GM08714 (cell line): ENCODE data around the gene SLC22A23.

ENCODE experiments used
- H3K4me3 ChIP-seq: fragments of 200-500 bp; sonication (Bioruptor generic); 2 replicates; pipeline ENCODE4 v1.5.1; 2014; ENCODE audit warnings: mild to moderate bottlenecking, low read length, inconsistent platforms
- ZNF274 ChIP-seq: IDR thresholded peaks from 2 replicates; pipeline ENCODE4 v1.6.1; 2012; ENCODE audit warnings: mild to moderate bottlenecking, low read depth, low read length

Gene SLC22A23

DNA sequence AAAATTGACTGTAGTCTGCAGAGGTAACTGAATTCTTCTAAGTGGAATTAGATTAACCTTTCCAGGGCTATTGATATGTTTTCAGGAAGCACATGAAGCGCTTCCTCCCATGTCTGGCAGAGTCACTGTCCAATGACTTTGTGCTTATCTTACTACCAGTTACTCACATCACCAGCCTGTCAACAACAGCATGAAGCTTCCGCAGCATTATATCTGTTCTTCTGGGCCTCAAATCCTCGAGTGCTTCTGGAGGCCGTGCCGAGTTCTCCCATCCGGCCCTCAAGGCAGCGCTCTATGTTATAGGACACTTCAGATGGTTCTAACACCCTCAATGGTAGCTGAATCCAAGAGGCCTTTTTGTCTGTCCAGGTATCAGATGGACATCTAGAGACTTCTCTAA lies 164.9 kb downstream of the SLC22A23 start:
- no peak for TF ChIP-seq ZNF274
- H3K4me3 ChIP-seq, result no peak overlapping the region

DNA sequence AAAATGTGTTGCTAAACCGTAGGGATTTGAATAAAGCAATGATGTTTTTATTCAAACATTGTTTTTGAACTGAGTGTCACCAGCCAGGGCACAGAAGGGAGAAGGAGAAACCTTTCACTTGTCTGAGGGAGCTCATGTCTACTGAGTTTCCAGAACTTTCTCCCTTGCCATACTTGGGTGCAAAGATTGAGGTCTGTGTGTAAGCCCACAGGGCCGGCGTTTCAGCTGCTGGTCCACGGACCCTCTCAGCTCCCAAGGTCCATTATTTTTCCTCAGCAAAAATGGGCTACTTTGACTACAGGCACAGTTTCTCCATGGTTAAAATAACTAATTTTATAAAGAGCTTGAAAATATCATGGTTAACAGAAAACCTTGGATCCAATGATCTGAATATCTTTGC lies 165.5 kb downstream of the SLC22A23 start:
- no peak for TF ChIP-seq ZNF274

GRCh38 chr6:3290931-3291211 lies 166.0 kb downstream of the SLC22A23 start:
- no peak for TF ChIP-seq ZNF274
- H3K4me3 ChIP-seq, result no peak overlapping the region

More for the DNA sequence above, 165.5 kb downstream of the SLC22A23 start:
- no peak overlapping the region for H3K4me3 ChIP-seq

- TF ChIP-seq ZNF274, result no peak
- no peak overlapping the region for H3K4me3 ChIP-seq
Measured at GRCh38 chr6:3290149-3290930, 166.5 kb downstream of the SLC22A23 start.

DNA sequence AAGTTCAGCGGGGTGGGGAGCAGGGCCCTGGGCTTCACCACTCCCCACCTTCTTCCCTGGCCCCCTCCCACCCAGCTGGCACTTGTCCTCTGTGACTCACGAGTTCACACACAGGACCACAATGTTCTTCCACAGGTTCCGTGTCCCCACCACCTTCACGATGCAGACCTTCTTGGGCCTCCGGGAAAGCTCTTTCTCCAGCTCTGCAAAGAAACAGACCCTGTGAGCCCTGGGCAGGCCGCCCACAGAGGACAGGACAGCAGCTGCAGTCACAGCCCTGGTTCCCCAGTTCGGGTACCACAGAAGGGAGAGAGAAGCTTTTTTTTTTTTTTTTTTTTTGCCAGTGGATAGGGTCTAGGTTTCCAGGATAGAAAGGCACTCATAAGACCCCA lies 167.2 kb downstream of the SLC22A23 start:
- H3K4me3 ChIP-seq, result no peak overlapping the region
- no peak for TF ChIP-seq ZNF274

- TF ChIP-seq ZNF274, result no peak
- no peak overlapping the region for H3K4me3 ChIP-seq
Measured at GRCh38 chr6:3288711-3289663, 167.9 kb downstream of the SLC22A23 start.

GRCh38 chr6:3287976-3288707 lies 168.7 kb downstream of the SLC22A23 start:
- no peak for TF ChIP-seq ZNF274
- H3K4me3 ChIP-seq, result no peak overlapping the region

DNA sequence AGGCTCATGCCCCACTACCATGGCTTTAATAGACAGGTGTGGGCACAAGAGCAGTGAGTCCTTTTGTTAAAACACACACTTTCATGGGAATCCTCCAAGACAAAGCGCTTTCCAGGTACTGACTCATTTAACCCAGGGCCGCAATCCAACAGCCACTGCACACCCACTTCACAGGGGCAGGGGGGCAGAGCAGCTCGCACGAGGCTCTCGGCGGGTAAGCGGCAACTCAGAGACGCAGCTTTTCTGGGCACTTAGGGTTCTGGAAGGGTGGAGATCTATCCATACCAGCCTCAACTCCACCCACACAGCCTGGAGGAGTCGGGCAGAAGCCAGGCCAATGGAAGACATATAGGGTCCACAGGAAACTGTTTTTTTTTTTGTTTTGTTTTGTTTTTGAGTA lies 169.5 kb downstream of the SLC22A23 start:
- TF ChIP-seq ZNF274, result no peak
- H3K4me3 ChIP-seq, result no peak overlapping the region

DNA sequence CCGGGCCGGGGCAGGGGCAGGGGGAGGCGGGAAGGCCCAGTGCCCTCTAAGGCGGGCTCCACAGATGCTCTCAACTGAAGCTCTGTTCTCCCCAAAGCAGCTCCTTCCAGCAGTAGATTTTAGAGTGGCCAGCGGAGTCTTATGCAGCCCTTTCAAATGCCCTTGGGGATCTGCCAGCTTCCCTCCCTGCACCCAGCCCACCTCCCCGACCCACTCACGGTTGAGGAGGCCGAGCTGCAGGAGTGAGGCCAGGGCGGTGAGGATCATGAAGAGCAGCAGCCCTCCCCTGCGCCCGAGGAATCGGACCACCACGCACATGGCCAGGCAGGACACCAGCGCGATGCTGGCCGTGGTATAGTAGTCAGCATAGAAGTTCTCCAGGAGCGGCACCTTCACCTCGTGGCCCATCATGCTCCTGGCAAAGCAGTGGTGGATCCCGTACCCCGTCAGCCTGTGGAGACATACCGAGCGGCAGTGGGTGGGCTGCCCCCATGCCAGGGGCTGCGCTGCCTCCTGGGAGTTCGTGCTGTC lies 170.1 kb downstream of the SLC22A23 start:
- no peak overlapping the region for H3K4me3 ChIP-seq
- no peak for TF ChIP-seq ZNF274

DNA sequence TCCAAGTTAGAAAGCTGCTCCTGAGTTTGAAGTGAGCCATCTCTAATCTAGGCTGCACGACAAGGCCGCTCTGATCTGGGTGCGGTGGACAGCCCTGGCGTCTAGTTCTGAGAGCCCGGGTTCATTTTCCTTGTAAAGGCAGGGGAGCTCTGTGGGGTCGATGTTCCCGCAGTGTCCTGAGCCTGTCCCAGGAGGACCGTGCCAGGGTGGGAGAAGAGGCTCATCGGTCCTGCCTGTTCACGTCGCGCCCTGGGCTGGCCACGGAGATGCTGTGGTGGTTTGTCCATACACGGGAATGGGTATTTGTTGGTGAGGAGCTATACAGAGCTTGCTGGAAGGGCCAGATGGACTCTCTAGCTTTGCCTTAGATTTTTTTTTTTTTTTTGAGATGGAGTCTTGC lies 171.1 kb downstream of the SLC22A23 start:
- H3K4me3 ChIP-seq, result no peak overlapping the region
- no peak for TF ChIP-seq ZNF274

GRCh38 chr6:3285049-3285639 lies 171.7 kb downstream of the SLC22A23 start:
- H3K4me3 ChIP-seq, result no peak overlapping the region
- no peak for TF ChIP-seq ZNF274

DNA sequence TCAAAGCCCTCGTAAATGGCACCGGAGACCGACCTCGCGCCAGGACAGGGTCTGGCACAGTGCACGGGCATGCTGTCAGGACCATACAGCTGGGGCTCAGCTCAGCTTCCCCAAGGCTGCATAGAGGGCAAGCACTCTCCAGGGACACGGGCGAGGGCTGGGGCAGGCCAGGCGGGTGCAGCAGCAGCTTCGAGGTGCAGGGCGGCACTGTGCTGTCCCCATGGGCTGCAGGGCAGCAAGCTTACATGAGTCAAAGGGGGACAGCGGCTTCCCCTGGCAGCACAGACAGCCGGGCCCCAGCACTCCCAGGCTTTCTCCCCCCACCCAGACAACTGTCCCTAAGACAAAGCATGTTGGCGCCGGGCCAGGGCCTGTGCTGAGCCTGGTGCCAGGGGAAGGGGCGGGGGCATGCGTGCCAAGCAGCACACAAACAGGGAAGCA lies 172.4 kb downstream of the SLC22A23 start:
- TF ChIP-seq ZNF274, result no peak
- no peak overlapping the region for H3K4me3 ChIP-seq

DNA sequence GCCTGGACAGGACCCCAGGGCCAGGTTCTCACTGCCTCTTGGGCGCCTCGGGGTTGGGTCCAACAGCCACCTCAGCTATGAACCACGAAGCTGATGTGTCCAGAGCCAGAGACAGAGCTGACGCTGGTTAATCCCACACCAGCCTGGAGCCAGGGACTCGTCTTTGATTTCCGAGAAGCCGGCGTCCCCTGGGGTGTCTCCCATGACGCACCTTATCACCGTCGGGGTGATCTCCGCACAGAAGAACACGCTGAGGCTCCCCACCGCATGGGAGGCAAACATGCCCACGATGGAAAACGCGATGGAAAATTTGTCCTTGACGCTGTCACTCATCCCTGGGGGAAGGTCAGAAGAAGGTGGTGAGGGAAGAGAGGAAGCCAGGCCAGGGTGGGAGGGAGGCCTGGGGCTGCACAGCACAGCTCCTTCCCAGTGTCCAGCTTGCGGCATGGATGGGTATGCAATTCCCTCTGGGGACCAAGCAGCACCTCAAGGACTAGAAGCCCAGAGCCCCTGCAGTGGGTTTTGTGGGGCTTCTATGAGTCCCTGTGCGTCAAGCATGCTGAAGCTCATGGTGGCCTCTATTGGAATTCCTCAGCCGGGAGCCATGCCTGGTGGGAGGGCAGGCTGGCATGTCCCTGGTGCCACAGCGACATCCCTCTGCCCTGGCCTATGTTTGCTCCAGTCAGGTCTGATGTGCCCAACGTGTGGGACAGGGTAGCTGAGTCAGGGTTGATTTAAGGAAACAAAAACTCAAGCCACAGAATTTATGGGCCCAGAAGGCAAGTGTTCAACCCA lies 173.0 kb downstream of the SLC22A23 start:
- no peak for TF ChIP-seq ZNF274
- no peak overlapping the region for H3K4me3 ChIP-seq
